Measurements from ENCODE around the gene SLC16A12. TPM values are rescaled to one million over a fixed set of nuclear protein-coding genes. Genes with fewer than 3 reads are reported as not detected.

SLC16A12 gene
- total and polyA plus RNA-seq, 2 donors (not counting 3 experiments of a cell fraction or from before 2014, with no cell fraction given), result not detected

DNA sequence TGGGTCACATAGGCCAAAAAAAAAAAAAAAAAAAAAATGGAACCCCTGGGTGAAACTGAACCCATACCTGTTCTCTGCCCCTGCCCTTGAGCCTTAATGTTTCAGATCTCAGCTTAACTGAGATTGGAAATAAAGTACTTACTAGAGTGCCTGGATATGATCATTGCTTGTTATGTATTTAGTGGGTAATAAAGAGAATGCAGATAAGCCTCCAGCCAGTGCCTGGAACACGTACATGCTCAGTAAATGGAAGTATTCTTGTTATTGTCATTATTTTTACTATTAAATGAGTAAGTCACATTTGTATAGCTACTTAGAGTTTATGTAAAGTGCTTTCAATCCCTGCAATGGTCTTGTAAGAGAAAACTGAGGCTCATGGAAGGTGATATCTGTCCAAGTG, 14.7 kb downstream of the SLC16A12 start:
- FAIRE-seq (no peak), DNase-seq (ENCODE audit: low read depth, low spot score) (no peak)
- Histone ChIP-seq H2AFZ (ENCODE audit: low read depth, low read length) (no peak overlapping the region), H3K4me3 (replicated peaks in 1 of 3; ENCODE audit: insufficient read depth in 1 of 3, low read depth in 1 of 3, low read length in 3 of 3) (no peak overlapping the region), H4K20me1 (replicated peaks; ENCODE audit: control insufficient read depth, extremely low read depth, insufficient read depth, low read length) (no peaks in the 10 kb centered on the region), H3K9me1 (replicated peaks; ENCODE audit: control insufficient read depth, extremely low read depth, insufficient read depth, low read length) (no peaks in the 10 kb centered on the region), H3K4me2 (ENCODE audit: insufficient read depth, low read length) (no peak overlapping the region), H3K9me3 (replicated peaks; ENCODE audit: control insufficient read depth, insufficient read depth, low read length) (no peaks in the 10 kb centered on the region), H3K79me2 (ENCODE audit: control insufficient read depth, insufficient read depth, low read length) (no peaks in the 10 kb centered on the region), H3K27ac (ENCODE audit: insufficient read depth, low read depth, low read length) (no peak overlapping the region), H3K36me3 (ENCODE audit: control insufficient read depth in 2 of 2, extremely low read depth in 1 of 2, insufficient read depth in 2 of 2, low read length in 2 of 2) (no peaks in the 10 kb centered on the region), H3K4me1 (ENCODE audit: control insufficient read depth, extremely low read depth, insufficient read depth, low read length) (no peaks in the 10 kb centered on the region), H3K27me3 (ENCODE audit: control insufficient read depth in 2 of 2, insufficient read depth in 2 of 2, low read length in 2 of 2) (no peaks in the 10 kb centered on the region), H3K9ac (replicated peaks; ENCODE audit: extremely low read depth, insufficient read depth, low read length) (no peak overlapping the region)
- intact Hi-C loops (cut with micrococcal nuclease) (no loop called here), dilution Hi-C loops (cut with MboI; ENCODE audit: extremely low pct_ligation_motif_present, low sequenced_read_pairs) (no loop called here)
- BruUV-seq (replicated peaks), result no TSS peak
- POLR2A ChIA-PET, result interaction anchor here (0.6 to 0.7 kb wide), 2 partner anchors 97 to 269 kb away, joined by 3 to 4 read pairs; no protein-coding TSS in a partner anchor
- TF ChIP-seq FOS (IDR thresholded peaks at IDR 0.05; ENCODE audit: borderline replicate concordance, insufficient read depth, low read length), result no peak
- TF ChIP-seq MYC (IDR thresholded peaks at IDR 0.05; ENCODE audit: low read depth, low read length), result no peak
- TF ChIP-seq POLR2AphosphoS5 (IDR thresholded peaks at IDR 0.05; ENCODE audit: insufficient read depth, low read depth, low read length), result no peak
- TF ChIP-seq, protein P1, sequence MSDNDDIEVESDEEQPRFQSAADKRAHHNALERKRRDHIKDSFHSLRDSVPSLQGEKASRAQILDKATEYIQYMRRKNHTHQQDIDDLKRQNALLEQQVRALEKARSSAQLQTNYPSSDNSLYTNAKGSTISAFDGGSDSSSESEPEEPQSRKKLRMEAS (IDR thresholded peaks at IDR 0.05; ENCODE audit: insufficient read depth, insufficient read length), result no peak
- no peak for TF ChIP-seq EZH2 (IDR thresholded peaks at IDR 0.05; ENCODE audit: borderline replicate concordance, low read depth, low read length, severe bottlenecking)
- no peak for TF ChIP-seq POLR2A (IDR thresholded peaks at IDR 0.05; ENCODE audit: low read depth, low read length)
- TF ChIP-seq GATA2 (IDR thresholded peaks at IDR 0.05; ENCODE audit: insufficient read depth, insufficient read length, low read depth, low read length), result no peak
- TF ChIP-seq JUN (IDR thresholded peaks at IDR 0.05; ENCODE audit: borderline replicate concordance, insufficient read depth, insufficient read length, low read depth), result no peak
- TF ChIP-seq, protein P2, sequence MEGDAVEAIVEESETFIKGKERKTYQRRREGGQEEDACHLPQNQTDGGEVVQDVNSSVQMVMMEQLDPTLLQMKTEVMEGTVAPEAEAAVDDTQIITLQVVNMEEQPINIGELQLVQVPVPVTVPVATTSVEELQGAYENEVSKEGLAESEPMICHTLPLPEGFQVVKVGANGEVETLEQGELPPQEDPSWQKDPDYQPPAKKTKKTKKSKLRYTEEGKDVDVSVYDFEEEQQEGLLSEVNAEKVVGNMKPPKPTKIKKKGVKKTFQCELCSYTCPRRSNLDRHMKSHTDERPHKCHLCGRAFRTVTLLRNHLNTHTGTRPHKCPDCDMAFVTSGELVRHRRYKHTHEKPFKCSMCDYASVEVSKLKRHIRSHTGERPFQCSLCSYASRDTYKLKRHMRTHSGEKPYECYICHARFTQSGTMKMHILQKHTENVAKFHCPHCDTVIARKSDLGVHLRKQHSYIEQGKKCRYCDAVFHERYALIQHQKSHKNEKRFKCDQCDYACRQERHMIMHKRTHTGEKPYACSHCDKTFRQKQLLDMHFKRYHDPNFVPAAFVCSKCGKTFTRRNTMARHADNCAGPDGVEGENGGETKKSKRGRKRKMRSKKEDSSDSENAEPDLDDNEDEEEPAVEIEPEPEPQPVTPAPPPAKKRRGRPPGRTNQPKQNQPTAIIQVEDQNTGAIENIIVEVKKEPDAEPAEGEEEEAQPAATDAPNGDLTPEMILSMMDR (IDR thresholded peaks at IDR 0.05; ENCODE audit: extremely low read depth in 1 of 2, insufficient read depth in 1 of 2, low read depth in 1 of 2, low read length in 2 of 2), result no peak
- CTCF ChIA-PET, result interaction anchor here (1.5 kb wide), 1 partner anchor 15 kb away, joined by 5 read pairs; the partner anchor contains the start of gene SLC16A12

Data from endothelial cell of umbilical vein (primary cell).